Measurements from ENCODE around the gene DHX9.

The DHX9 gene

DNA sequence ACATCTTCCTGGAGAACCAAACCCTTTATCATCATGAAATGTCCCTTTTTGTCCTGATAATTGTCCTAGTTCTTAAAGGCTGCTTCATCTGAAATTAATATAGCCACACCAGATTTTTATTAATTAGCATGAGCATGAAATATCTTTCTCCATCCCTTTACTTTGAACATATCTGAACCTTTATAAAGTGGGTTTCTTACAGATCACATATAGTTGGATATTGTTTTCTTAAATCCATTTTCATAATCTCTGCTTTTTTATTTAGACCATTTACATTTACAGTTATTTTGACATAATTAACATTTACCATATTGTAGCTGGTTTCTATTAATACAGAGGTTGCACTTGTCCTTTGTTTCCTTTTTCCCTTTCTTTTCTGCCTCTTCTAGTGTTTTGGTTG, 96.6 kb downstream of the DHX9 start:
- TF ChIP-seq, protein P1, sequence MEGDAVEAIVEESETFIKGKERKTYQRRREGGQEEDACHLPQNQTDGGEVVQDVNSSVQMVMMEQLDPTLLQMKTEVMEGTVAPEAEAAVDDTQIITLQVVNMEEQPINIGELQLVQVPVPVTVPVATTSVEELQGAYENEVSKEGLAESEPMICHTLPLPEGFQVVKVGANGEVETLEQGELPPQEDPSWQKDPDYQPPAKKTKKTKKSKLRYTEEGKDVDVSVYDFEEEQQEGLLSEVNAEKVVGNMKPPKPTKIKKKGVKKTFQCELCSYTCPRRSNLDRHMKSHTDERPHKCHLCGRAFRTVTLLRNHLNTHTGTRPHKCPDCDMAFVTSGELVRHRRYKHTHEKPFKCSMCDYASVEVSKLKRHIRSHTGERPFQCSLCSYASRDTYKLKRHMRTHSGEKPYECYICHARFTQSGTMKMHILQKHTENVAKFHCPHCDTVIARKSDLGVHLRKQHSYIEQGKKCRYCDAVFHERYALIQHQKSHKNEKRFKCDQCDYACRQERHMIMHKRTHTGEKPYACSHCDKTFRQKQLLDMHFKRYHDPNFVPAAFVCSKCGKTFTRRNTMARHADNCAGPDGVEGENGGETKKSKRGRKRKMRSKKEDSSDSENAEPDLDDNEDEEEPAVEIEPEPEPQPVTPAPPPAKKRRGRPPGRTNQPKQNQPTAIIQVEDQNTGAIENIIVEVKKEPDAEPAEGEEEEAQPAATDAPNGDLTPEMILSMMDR (IDR thresholded peaks at IDR 0.05), result no peak
- no peak for TF ChIP-seq ZFX (IDR thresholded peaks at IDR 0.05; ENCODE audit: borderline replicate concordance)

More for the DNA sequence above, 96.6 kb downstream of the DHX9 start:
- H3K27ac ChIP-seq, result no peak overlapping the region

Data from 22Rv1 (cell line).